ENCODE measurements around the gene MAPKAPK2. TPM values are rescaled to one million over a fixed set of nuclear protein-coding genes. Genes with fewer than 3 reads are reported as not detected.

Gene MAPKAPK2
- total RNA-seq, 1 donor from 2014 or later = 62.4 TPM

- no peak for DNase-seq (ENCODE audit: extremely low spot score, unreplicated experiment)
- TF ChIP-seq CTCF (IDR thresholded peaks at IDR 0.05) = no peak
- Mint-ChIP-seq H3K4me1 (ENCODE audit: unreplicated experiment) (peaks cover 35% of the 10 kb centered on the region), H3K27ac (ENCODE audit: unreplicated experiment) (peak overlapping the region; percentile 15), H3K9me3 (ENCODE audit: unreplicated experiment) (no peaks in the 10 kb centered on the region), H3K36me3 (ENCODE audit: unreplicated experiment) (no peaks in the 10 kb centered on the region), H3K4me3 (ENCODE audit: unreplicated experiment) (no peak overlapping the region), H3K27me3 (ENCODE audit: unreplicated experiment) (no peaks in the 10 kb centered on the region)
These were observed 32.4 kb downstream of the MAPKAPK2 start for GRCh38 chr1:206716870-206717673.

- Mint-ChIP-seq H3K36me3 (ENCODE audit: unreplicated experiment) (no peaks in the 10 kb centered on the region), H3K4me1 (ENCODE audit: unreplicated experiment) (peaks cover 35% of the 10 kb centered on the region), H3K4me3 (ENCODE audit: unreplicated experiment) (no peak overlapping the region), H3K9me3 (ENCODE audit: unreplicated experiment) (no peaks in the 10 kb centered on the region), H3K27ac (ENCODE audit: unreplicated experiment) (no peak overlapping the region), H3K27me3 (ENCODE audit: unreplicated experiment) (no peaks in the 10 kb centered on the region)
- no peak for DNase-seq (ENCODE audit: extremely low spot score, unreplicated experiment)
- no peak for TF ChIP-seq CTCF (IDR thresholded peaks at IDR 0.05)
These were observed 32.9 kb downstream of the MAPKAPK2 start for GRCh38 chr1:206717674-206717989.

- peaks cover 36% of the 10 kb centered on the region for H3K4me1 Mint-ChIP-seq (ENCODE audit: unreplicated experiment)
- no peaks in the 10 kb centered on the region for H3K36me3 Mint-ChIP-seq (ENCODE audit: unreplicated experiment)
- no peaks in the 10 kb centered on the region for H3K27me3 Mint-ChIP-seq (ENCODE audit: unreplicated experiment)
- H3K27ac Mint-ChIP-seq (ENCODE audit: unreplicated experiment) = no peak overlapping the region
- H3K9me3 Mint-ChIP-seq (ENCODE audit: unreplicated experiment) = no peaks in the 10 kb centered on the region
- TF ChIP-seq CTCF (IDR thresholded peaks at IDR 0.05) = no peak
- no peak overlapping the region for H3K4me3 Mint-ChIP-seq (ENCODE audit: unreplicated experiment)
- no peak for DNase-seq (ENCODE audit: extremely low spot score, unreplicated experiment)
These were observed 34.6 kb downstream of the MAPKAPK2 start for GRCh38 chr1:206719169-206719839.

- no peaks in the 10 kb centered on the region for H3K9me3 Mint-ChIP-seq (ENCODE audit: unreplicated experiment)
- no peaks in the 10 kb centered on the region for H3K27me3 Mint-ChIP-seq (ENCODE audit: unreplicated experiment)
- no peak overlapping the region for H3K4me3 Mint-ChIP-seq (ENCODE audit: unreplicated experiment)
- H3K36me3 Mint-ChIP-seq (ENCODE audit: unreplicated experiment) = no peaks in the 10 kb centered on the region
- TF ChIP-seq CTCF (IDR thresholded peaks at IDR 0.05) = no peak
- no peak overlapping the region for H3K27ac Mint-ChIP-seq (ENCODE audit: unreplicated experiment)
- peaks cover 26% of the 10 kb centered on the region for H3K4me1 Mint-ChIP-seq (ENCODE audit: unreplicated experiment)
- no peak for DNase-seq (ENCODE audit: extremely low spot score, unreplicated experiment)
These were observed 36.7 kb downstream of the MAPKAPK2 start for GRCh38 chr1:206721454-206721853.

GRCh38 chr1:206722751-206723461, 38.2 kb downstream of the MAPKAPK2 start:
- Mint-ChIP-seq H3K9me3 (ENCODE audit: unreplicated experiment) (no peaks in the 10 kb centered on the region), H3K27me3 (ENCODE audit: unreplicated experiment) (no peaks in the 10 kb centered on the region), H3K4me1 (ENCODE audit: unreplicated experiment) (peaks cover 21% of the 10 kb centered on the region), H3K36me3 (ENCODE audit: unreplicated experiment) (no peaks in the 10 kb centered on the region), H3K4me3 (ENCODE audit: unreplicated experiment) (no peak overlapping the region), H3K27ac (ENCODE audit: unreplicated experiment) (no peak overlapping the region)
- no peak for TF ChIP-seq CTCF (IDR thresholded peaks at IDR 0.05)
- no peak for DNase-seq (ENCODE audit: extremely low spot score, unreplicated experiment)
